Sigmoid colon (tissue), 7 donors: ENCODE data around the gene PICALM. TPM values are rescaled to one million over a fixed set of nuclear protein-coding genes. Genes with fewer than 3 reads are reported as not detected.
A peak's percentile ranks its signal among the peaks of the same experiment; 100 is the strongest.

ENCODE experiments used
- DNase-seq: peaks from one replicate; pipeline ENCODE4 v3.0.0-alpha.2; 2019
- H3K27ac ChIP-seq, 4 donors: fragments of 200-600 bp; sonication (generic); one replicate each; pipeline ENCODE4 v1.5.1; 2016 to 2019; ENCODE audit warnings: mild to moderate bottlenecking in 1 of 4
- H3K27me3 ChIP-seq, 3 donors: fragments of 200-600 bp; sonication (generic); one replicate each; pipeline ENCODE4 v1.5.1; 2019; ENCODE audit warnings: mild to moderate bottlenecking in 1 of 3
- H3K36me3 ChIP-seq, 4 donors: fragments of 200-600 bp; sonication (generic); one replicate each; pipeline ENCODE4 v1.5.1; 2016 to 2019
- H3K4me1 ChIP-seq, 4 donors: fragments of 200-600 bp; sonication (generic); one replicate each; pipeline ENCODE4 v1.5.1; 2017 to 2019
- H3K4me3 ChIP-seq, 4 donors: fragments of 200-600 bp; sonication (generic); one replicate each; pipeline ENCODE4 v1.5.1; 2017 to 2019; ENCODE audit warnings: mild to moderate bottlenecking in 2 of 4, moderate library complexity in 1 of 4
- H3K9me3 ChIP-seq, 4 donors: fragments of 200-600 bp in 3 of 4; sonication (generic) in 3 of 4; one replicate each; pipeline versions ENCODE4 v1.5.1 to v1.6.1; 2013 to 2019
- CTCF ChIP-seq, 4 experiments: fragments of 450-650 bp in 3 of 4; fragments of 200-600 bp in 1 of 4; IDR thresholded peaks; one replicate each; pipeline ENCODE4 v1.5.1; 2016 to 2019; ENCODE audit warnings: antibody characterized with exemption in 4 of 4, mild to moderate bottlenecking in 3 of 4, moderate library complexity in 2 of 4
- EP300 ChIP-seq, 4 donors: sonication (generic); formaldehyde crosslinking; IDR thresholded peaks; one replicate each; pipeline ENCODE4 v1.6.1; 2017; ENCODE audit warnings: antibody characterized with exemption in 4 of 4
- POLR2A ChIP-seq, 2 donors: fragments of 450-650 bp; IDR thresholded peaks; one replicate each; pipeline ENCODE4 v1.6.1; 2016; ENCODE audit warnings: antibody characterized with exemption in 2 of 2, mild to moderate bottlenecking in 2 of 2, moderate library complexity in 2 of 2
- POLR2AphosphoS5 ChIP-seq, 4 donors: sonication (generic); formaldehyde crosslinking; IDR thresholded peaks; one replicate each; pipeline ENCODE4 v1.6.1; 2017; ENCODE audit warnings: antibody characterized with exemption in 4 of 4
- WGBS, 2 donors: extraction: QIAGEN DNeasy Blood & Tissue Kit; methylation state at CpG; one replicate each; pipeline ENCODE4 v1.1.7; 2013; 5-methylcytosine and 5-hydroxymethylcytosine counted together
- intact Hi-C: fragments of 100-400 bp; cut with DNase I; formaldehyde crosslinking; loops from one replicate; pipeline ENCODE4 v1.15.1; 2023
- polyA plus RNA-seq, 3 donors: library from polyadenylated mRNA; stranded (reverse); fragments of 200-250 nt; gene quantifications; one replicate each; pipeline ENCODE4 v1.2.3, GENCODE V29; 2013
- total RNA-seq, 4 donors: library from RNA; depleted of rRNA; stranded (reverse); fragments of >200 nt; gene quantifications; one replicate each; pipeline ENCODE4 v1.1.0, GENCODE V29; 2016
- donor health status: healthy with polysubstance abuse.
- donor health status: Bipolar disorder and iron deficiency.
- donor health status: healthy.

The PICALM gene
- total and polyA plus RNA-seq, 7 donors: 55.3 to 250 (median 213) TPM

- Histone ChIP-seq H3K36me3 (no peaks in the 10 kb centered on the region), H3K4me1 (peaks cover 2 to 19% (median 13%) of the 10 kb centered on the region in 4 donors), H3K27ac (no peak overlapping the region), H3K4me3 (no peak overlapping the region), H3K27me3 (no peaks in the 10 kb centered on the region), H3K9me3 (no peaks in the 10 kb centered on the region)
- TF ChIP-seq POLR2AphosphoS5 (IDR thresholded peaks at IDR 0.05) (no peak), EP300 (IDR thresholded peaks at IDR 0.05) (no peak), CTCF (IDR thresholded peaks at IDR 0.05) (no peak), POLR2A (IDR thresholded peaks at IDR 0.05) (no peak)
- no peak for DNase-seq
- intact Hi-C loops: loop anchor here (10.0 kb wide), 2 partner anchors 91 to 339 kb away; partner anchors contain the start of gene CCDC83
These were observed 123.1 kb downstream of the PICALM start for GRCh38 chr11:85945788-85946187.

- no peak overlapping the region for H3K27ac ChIP-seq
- no peak for TF ChIP-seq CTCF (IDR thresholded peaks at IDR 0.05)
- TF ChIP-seq POLR2A (IDR thresholded peaks at IDR 0.05): no peak
- TF ChIP-seq EP300 (IDR thresholded peaks at IDR 0.05): no peak
- H3K27me3 ChIP-seq: no peaks in the 10 kb centered on the region
- 94 to 98% methylated on average over 2 of the region's 2 CpGs for WGBS, 2 donors
- peaks cover 2 to 19% (median 13%) of the 10 kb centered on the region in 4 donors for H3K4me1 ChIP-seq
- no peaks in the 10 kb centered on the region for H3K36me3 ChIP-seq
- intact Hi-C loops: loop anchor here (10.0 kb wide), 2 partner anchors 90 to 340 kb away; partner anchors contain the start of gene CCDC83
- H3K9me3 ChIP-seq: no peaks in the 10 kb centered on the region
- no peak overlapping the region for H3K4me3 ChIP-seq
- DNase-seq: no peak
These were observed 123.6 kb downstream of the PICALM start for GRCh38 chr11:85945296-85945695.

- DNase-seq: peak; percentile 77
- 39 to 72% methylated on average over 6 of the region's 6 CpGs for WGBS, 2 donors
- no peaks in the 10 kb centered on the region for H3K9me3 ChIP-seq
- no peaks in the 10 kb centered on the region for H3K36me3 ChIP-seq
- H3K4me3 ChIP-seq: no peak overlapping the region
- intact Hi-C loops: loop anchor here (1.0 to 10.0 kb wide), 3 partner anchors 87 to 343 kb away; partner anchors contain the start of gene CCDC83
- TF ChIP-seq POLR2AphosphoS5 (IDR thresholded peaks at IDR 0.05): no peak
- peak; percentile 21 to 77 (median 68) for TF ChIP-seq CTCF (IDR thresholded peaks at IDR 0.05)
- no peaks in the 10 kb centered on the region for H3K27me3 ChIP-seq
- no peak overlapping the region for H3K27ac ChIP-seq
- H3K4me1 ChIP-seq: no peaks in the 10 kb centered on the region
These were observed 127.4 kb downstream of the PICALM start for GRCh38 chr11:85941380-85941973.

- no peak overlapping the region for H3K27ac ChIP-seq
- no peak overlapping the region for H3K4me3 ChIP-seq
- H3K36me3 ChIP-seq: no peaks in the 10 kb centered on the region
- H3K9me3 ChIP-seq: no peaks in the 10 kb centered on the region
- TF ChIP-seq POLR2AphosphoS5 (IDR thresholded peaks at IDR 0.05) (no peak), EP300 (IDR thresholded peaks at IDR 0.05) (no peak), CTCF (IDR thresholded peaks at IDR 0.05) (no peak), POLR2A (IDR thresholded peaks at IDR 0.05) (no peak)
- no peak for DNase-seq
- intact Hi-C loops: loop anchor here (10.0 kb wide), 2 partner anchors 85 to 345 kb away; partner anchors contain the start of gene CCDC83
- 56 to 73% methylated on average over 4 of the region's 4 CpGs for WGBS, 2 donors
- no peaks in the 10 kb centered on the region for H3K27me3 ChIP-seq
- no peaks in the 10 kb centered on the region for H3K4me1 ChIP-seq
These were observed 129.5 kb downstream of the PICALM start for GRCh38 chr11:85939099-85940015.
